OCI-LY1 (cell line): ENCODE results near the gene MYO16.

Source experiments
- H2AFZ ChIP-seq: fragments of 200-600 bp; sonication (generic), shearing (Covaris generic); 2 replicates; pipeline ENCODE4 v1.6.0; 2014; ENCODE audit warnings: antibody characterized with exemption, mild to moderate bottlenecking, low read length
- H3F3A ChIP-seq: fragments of 200-600 bp; sonication (generic), shearing (Covaris generic); 2 replicates; pipeline ENCODE4 v1.6.0; 2014; ENCODE audit warnings: mild to moderate bottlenecking, antibody characterized with exemption, low read length, moderate library complexity; ENCODE audit not compliant: insufficient read depth
- H3K27ac ChIP-seq: fragments of 200-600 bp; sonication (generic); 2 replicates; pipeline ENCODE4 v1.5.1; 2014; ENCODE audit warnings: low read length, mixed run types, mild to moderate bottlenecking, low read depth; ENCODE audit not compliant: poor library complexity, severe bottlenecking
- H3K27me3 ChIP-seq: fragments of 200-600 bp; sonication (generic); 2 replicates; pipeline ENCODE4 v1.6.0; 2014; ENCODE audit warnings: antibody characterized with exemption, mild to moderate bottlenecking, low read length, moderate library complexity; ENCODE audit not compliant: insufficient read depth
- H3K36me3 ChIP-seq: fragments of 200-600 bp; sonication (generic); 2 replicates; pipeline ENCODE4 v1.6.1; 2014; ENCODE audit warnings: mild to moderate bottlenecking, antibody characterized with exemption, low read length, moderate library complexity, mixed read lengths; ENCODE audit not compliant: insufficient read depth
- H3K4me1 ChIP-seq: fragments of 200-600 bp; sonication (generic); 2 replicates; pipeline ENCODE4 v1.5.1; 2014; ENCODE audit warnings: mild to moderate bottlenecking, low read length, moderate library complexity; ENCODE audit not compliant: insufficient read depth, severe bottlenecking
- H3K4me2 ChIP-seq: fragments of 200-600 bp; sonication (generic), shearing (Covaris generic); 2 replicates; pipeline ENCODE4 v1.6.1; 2014; ENCODE audit warnings: low read length
- H3K4me3 ChIP-seq: fragments of 200-600 bp; sonication (generic); 2 replicates; pipeline ENCODE4 v1.5.1; 2014; ENCODE audit warnings: low read length, low read depth, mild to moderate bottlenecking, mixed read lengths; ENCODE audit not compliant: poor library complexity, severe bottlenecking
- H3K79me2 ChIP-seq: fragments of 200-600 bp; shearing (Covaris generic); 2 replicates; pipeline ENCODE4 v1.6.1; 2016; ENCODE audit warnings: mixed run types, low read length, mixed read lengths; ENCODE audit not compliant: insufficient read depth
- H3K9ac ChIP-seq: fragments of 200-600 bp; sonication (generic), shearing (Covaris generic); 2 replicates; pipeline ENCODE4 v1.6.1; 2014; ENCODE audit warnings: mild to moderate bottlenecking, low read length, mixed read lengths
- H3K9me2 ChIP-seq: fragments of 200-600 bp; sonication (generic), shearing (Covaris generic); 2 replicates; pipeline ENCODE4 v1.6.1; 2014; ENCODE audit warnings: low read depth, mild to moderate bottlenecking, low read length, mixed read lengths
- H3K9me3 ChIP-seq: fragments of 200-600 bp; shearing (Covaris generic); 2 replicates; pipeline ENCODE4 v1.6.1; 2014; ENCODE audit warnings: low read length, mixed read lengths
- H4K20me1 ChIP-seq: fragments of 200-600 bp; sonication (generic), shearing (Covaris generic); 2 replicates; pipeline ENCODE4 v1.6.0; 2016; ENCODE audit warnings: mild to moderate bottlenecking, low read length; ENCODE audit not compliant: insufficient read depth
- CTCF ChIP-seq: fragments of 200-600 bp; sonication (generic), shearing (Covaris generic); IDR thresholded peaks from 2 replicates; pipeline ENCODE4 v1.5.1; 2017; ENCODE audit warnings: mild to moderate bottlenecking, antibody characterized with exemption, low read length, moderate library complexity, mixed read lengths
- EZH2 ChIP-seq: fragments of 200-600 bp; sonication (generic), shearing (Covaris generic); IDR thresholded peaks from 2 replicates; pipeline ENCODE4 v1.8.0; 2017; ENCODE audit warnings: borderline replicate concordance, mixed run types, mild to moderate bottlenecking, antibody characterized with exemption, low read length, moderate library complexity, mixed read lengths

MYO16 gene

GRCh38 chr13:108950333-108951010 lies 321.1 kb downstream of the MYO16 start:
- H3K36me3 ChIP-seq, result no peaks in the 10 kb centered on the region
- no peaks in the 10 kb centered on the region for H3K9me2 ChIP-seq
- H3K27me3 ChIP-seq, result no peaks in the 10 kb centered on the region
- H3K9me3 ChIP-seq, result no peaks in the 10 kb centered on the region
- H3K9ac ChIP-seq, result no peak overlapping the region
- H3K79me2 ChIP-seq, result no peaks in the 10 kb centered on the region
- no peak overlapping the region for H3K27ac ChIP-seq
- no peaks in the 10 kb centered on the region for H3F3A ChIP-seq
- H4K20me1 ChIP-seq, result no peaks in the 10 kb centered on the region
- H3K4me2 ChIP-seq, result no peak overlapping the region
- H2AFZ ChIP-seq, result no peak overlapping the region
- H3K4me1 ChIP-seq, result no peaks in the 10 kb centered on the region
- TF ChIP-seq EZH2 (no peak), CTCF (no peak)
- H3K4me3 ChIP-seq, result no peak overlapping the region

- Histone ChIP-seq H3K9ac (no peak overlapping the region), H3F3A (no peaks in the 10 kb centered on the region), H3K9me3 (no peaks in the 10 kb centered on the region), H3K36me3 (no peaks in the 10 kb centered on the region), H3K79me2 (no peaks in the 10 kb centered on the region), H3K27ac (no peak overlapping the region), H3K4me3 (no peak overlapping the region), H4K20me1 (no peaks in the 10 kb centered on the region), H3K9me2 (no peaks in the 10 kb centered on the region), H3K27me3 (no peaks in the 10 kb centered on the region), H2AFZ (no peak overlapping the region), H3K4me2 (no peak overlapping the region), H3K4me1 (no peaks in the 10 kb centered on the region)
- TF ChIP-seq CTCF (no peak), EZH2 (no peak)
Measured at GRCh38 chr13:108955741-108956140, 326.3 kb downstream of the MYO16 start.

DNA sequence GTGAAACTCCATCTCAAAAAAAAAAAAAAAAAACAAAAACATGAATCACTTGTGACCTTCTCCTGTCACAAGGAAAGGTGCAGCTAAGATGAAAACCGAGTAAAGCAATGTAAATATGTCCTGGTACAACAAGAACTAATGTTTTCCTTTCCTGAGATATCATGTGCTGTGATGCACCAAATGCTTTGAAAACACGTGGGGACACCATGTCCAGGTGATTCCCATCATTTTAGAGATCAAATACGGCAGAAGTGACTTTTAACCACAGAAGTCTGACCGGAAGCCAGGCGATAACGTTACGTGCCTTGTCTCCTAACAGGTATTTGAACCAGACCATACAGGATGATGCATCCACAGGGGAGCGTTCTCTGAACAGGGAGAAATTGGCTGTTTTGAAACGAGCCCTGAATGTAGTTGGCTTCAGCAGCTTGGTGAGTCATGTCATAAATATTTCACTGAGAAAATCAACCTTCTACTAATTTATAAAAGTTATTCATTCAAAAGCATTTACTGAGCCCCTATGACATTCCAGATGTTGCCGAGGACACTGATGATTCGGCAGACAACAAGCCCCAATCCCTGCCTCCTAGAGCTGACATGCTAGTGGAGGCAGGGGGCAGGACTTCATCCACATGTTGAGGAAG lies 328.1 kb downstream of the MYO16 start:
- Histone ChIP-seq H3K9me3 (no peaks in the 10 kb centered on the region), H3K9me2 (no peaks in the 10 kb centered on the region), H3F3A (no peaks in the 10 kb centered on the region), H2AFZ (no peak overlapping the region), H3K79me2 (no peaks in the 10 kb centered on the region), H3K4me3 (no peak overlapping the region), H3K27me3 (no peaks in the 10 kb centered on the region), H3K4me1 (no peaks in the 10 kb centered on the region), H3K4me2 (no peak overlapping the region), H3K36me3 (no peaks in the 10 kb centered on the region), H4K20me1 (no peaks in the 10 kb centered on the region), H3K27ac (no peak overlapping the region), H3K9ac (no peak overlapping the region)
- no peak for TF ChIP-seq CTCF
- TF ChIP-seq EZH2, result no peak
